ENCODE results near the gene ARSG. TPM values are rescaled to one million over a fixed set of nuclear protein-coding genes. Genes with fewer than 3 reads are reported as not detected.
A peak's percentile ranks its signal among the peaks of the same experiment; 100 is the strongest.

ARSG gene
- total and polyA plus RNA-seq, 2 of the 13 experiments (the other 11 are each of a cell fraction or from before 2014, with no cell fraction given), result 3.7 to 15.2 TPM

GRCh38 chr17:68320311-68320865, 29.1 kb downstream of the ARSG start (continued):
- TF ChIP-seq REST (IDR thresholded peaks at IDR 0.05; ENCODE audit: borderline replicate concordance in 1 of 2, low read depth in 1 of 2, low read length in 2 of 2), result peak; percentile 21 to 87
- TF ChIP-seq DR1 (CRISPR knock-in tag; IDR thresholded peaks at IDR 0.05), result no peak
- TF ChIP-seq BCL3 (CRISPR knock-in tag; IDR thresholded peaks at IDR 0.05), result no peak
- no peak for TF ChIP-seq ZNF362 (CRISPR knock-in tag; IDR thresholded peaks at IDR 0.05; ENCODE audit: borderline replicate concordance)
- 0 out of 2 replicates have a peak, but pooled peaks have one; percentile 28 for TF ChIP-seq ZNF274 (CRISPR knock-in tag; IDR thresholded peaks at IDR 0.05)
